Measurements from ENCODE around the gene FAM187B.

Gene FAM187B

DNA sequence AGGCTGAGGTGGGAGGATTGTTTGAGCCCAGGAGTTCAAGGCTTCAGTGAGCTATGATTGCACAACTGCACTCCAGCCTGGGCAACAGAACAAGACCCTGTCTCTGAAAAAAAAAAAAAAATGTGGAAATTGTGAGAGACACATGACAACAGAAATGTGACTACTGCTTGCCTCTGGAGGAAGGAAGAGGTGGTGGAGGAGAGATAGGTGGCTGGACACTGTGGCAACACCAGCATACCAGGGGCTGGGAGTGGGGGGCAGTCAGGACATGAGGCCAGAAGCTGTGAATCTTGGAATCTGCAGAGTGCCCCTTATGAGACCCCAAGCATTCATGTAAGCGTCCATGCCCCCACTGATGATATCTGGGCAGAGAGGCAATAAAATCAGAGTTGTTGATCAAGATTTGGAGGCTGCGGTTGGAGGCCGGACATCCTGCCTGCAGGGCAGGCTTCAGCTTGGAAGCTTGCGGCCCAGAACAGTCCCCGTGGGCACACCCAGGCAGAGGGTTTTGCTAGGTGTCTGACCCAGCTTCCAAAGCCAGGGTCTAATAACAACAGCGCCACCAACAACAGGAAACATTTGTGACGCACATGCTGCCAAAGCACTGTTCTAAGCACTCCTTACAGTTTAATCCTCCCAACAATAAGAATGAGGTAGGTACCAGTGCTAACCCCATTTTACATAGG lies 16.9 kb downstream of the FAM187B start:
- Histone ChIP-seq H3K27me3 (ENCODE audit: control insufficient read depth in 1 of 2, insufficient read depth in 2 of 2, low read length in 2 of 2) (no peaks in the 10 kb centered on the region), H3K27ac (ENCODE audit: low read depth, low read length) (no peak overlapping the region), H3K9me3 (ENCODE audit: control insufficient read depth in 1 of 2, low read length in 2 of 2) (no peaks in the 10 kb centered on the region), H3K36me3 (ENCODE audit: control insufficient read depth in 1 of 2, insufficient read depth in 2 of 2, low read length in 2 of 2) (no peaks in the 10 kb centered on the region), H3K9ac (ENCODE audit: low read depth in 1 of 2, low read length in 2 of 2) (no peak overlapping the region), H3K4me1 (ENCODE audit: control insufficient read depth in 1 of 2, insufficient read depth in 2 of 2, low read length in 2 of 2) (peaks cover 20 to 28% of the 10 kb centered on the region in 2 donors), H3K4me3 (ENCODE audit: low read depth in 1 of 2, low read length in 2 of 2) (no peak overlapping the region)

DNA sequence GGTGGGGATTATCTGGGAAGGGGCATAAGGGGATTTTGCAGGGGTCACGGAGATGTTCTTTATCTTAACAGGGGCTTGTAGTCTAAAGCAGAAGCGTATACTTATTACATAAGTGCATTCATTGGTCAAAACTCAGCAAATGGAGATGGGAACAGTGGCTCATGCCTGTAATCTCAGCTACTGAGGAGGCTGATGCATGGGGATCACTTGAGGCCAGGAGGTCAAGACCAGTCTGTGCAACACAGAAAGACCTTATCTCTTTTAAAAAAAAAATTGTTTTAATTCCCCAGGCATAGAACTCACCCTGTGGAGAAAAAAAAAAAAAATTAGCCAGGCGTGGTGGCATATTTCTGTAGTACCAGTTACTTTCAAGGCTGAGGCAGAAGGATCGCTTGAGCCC lies 18.9 kb downstream of the FAM187B start:
- Histone ChIP-seq H3K27me3 (ENCODE audit: control insufficient read depth in 1 of 2, insufficient read depth in 2 of 2, low read length in 2 of 2) (no peaks in the 10 kb centered on the region), H3K4me1 (ENCODE audit: control insufficient read depth in 1 of 2, insufficient read depth in 2 of 2, low read length in 2 of 2) (peaks cover 34 to 46% of the 10 kb centered on the region in 2 donors), H3K9me3 (ENCODE audit: control insufficient read depth in 1 of 2, low read length in 2 of 2) (no peaks in the 10 kb centered on the region), H3K9ac (ENCODE audit: low read depth in 1 of 2, low read length in 2 of 2) (no peak overlapping the region), H3K4me3 (ENCODE audit: low read depth in 1 of 2, low read length in 2 of 2) (no peak overlapping the region), H3K36me3 (ENCODE audit: control insufficient read depth in 1 of 2, insufficient read depth in 2 of 2, low read length in 2 of 2) (no peaks in the 10 kb centered on the region), H3K27ac (ENCODE audit: low read depth, low read length) (no peak overlapping the region)

DNA sequence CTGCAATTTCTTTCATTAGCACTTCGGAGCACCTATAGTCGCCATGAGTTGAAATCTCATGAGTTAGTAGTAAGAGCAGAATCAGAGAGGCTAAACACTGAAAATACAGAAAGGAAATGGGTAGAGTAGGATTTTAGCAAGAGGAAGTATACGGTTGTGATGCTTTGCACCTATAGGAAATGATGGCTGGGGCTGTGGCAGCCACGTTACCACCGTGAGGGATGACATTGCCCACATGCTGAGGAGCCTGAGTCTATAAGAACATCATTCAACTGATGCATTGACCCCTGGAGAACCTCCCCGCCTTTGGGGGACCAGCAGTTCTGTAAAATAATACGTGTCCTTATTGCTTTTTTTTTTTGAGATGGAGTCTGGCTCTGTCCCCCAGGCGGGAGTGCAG lies 20.4 kb downstream of the FAM187B start:
- Histone ChIP-seq H3K27ac (ENCODE audit: low read depth, low read length) (no peak overlapping the region), H3K4me1 (ENCODE audit: control insufficient read depth in 1 of 2, insufficient read depth in 2 of 2, low read length in 2 of 2) (peaks cover 20 to 32% of the 10 kb centered on the region in 2 donors), H3K9ac (ENCODE audit: low read depth in 1 of 2, low read length in 2 of 2) (no peak overlapping the region), H3K4me3 (ENCODE audit: low read depth in 1 of 2, low read length in 2 of 2) (no peak overlapping the region), H3K27me3 (ENCODE audit: control insufficient read depth in 1 of 2, insufficient read depth in 2 of 2, low read length in 2 of 2) (no peaks in the 10 kb centered on the region), H3K36me3 (ENCODE audit: control insufficient read depth in 1 of 2, insufficient read depth in 2 of 2, low read length in 2 of 2) (no peaks in the 10 kb centered on the region), H3K9me3 (ENCODE audit: control insufficient read depth in 1 of 2, low read length in 2 of 2) (no peaks in the 10 kb centered on the region)

DNA sequence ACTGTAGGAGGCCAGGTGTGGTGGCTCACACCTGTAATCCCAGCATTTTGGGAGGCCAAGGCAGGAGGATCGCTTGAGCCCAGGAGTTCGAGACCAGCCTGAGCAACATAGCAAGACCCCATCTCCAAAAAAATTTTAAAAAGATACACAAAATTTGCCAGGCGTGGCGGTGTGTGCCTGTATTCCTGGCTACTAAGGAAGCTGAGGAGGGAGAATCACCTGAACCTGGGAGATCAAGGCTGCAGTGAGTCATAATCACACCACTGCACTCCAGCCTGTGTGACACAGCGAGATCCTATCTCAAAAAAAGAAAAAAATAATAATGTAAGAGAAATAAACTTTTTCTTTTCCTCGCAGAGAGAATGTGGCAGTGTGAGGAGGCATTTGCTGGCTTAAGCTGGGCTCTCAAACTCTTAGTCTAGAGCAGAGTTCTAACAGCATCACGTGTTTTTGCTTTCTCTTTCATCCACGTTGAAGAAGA lies 21.1 kb downstream of the FAM187B start:
- Histone ChIP-seq H3K4me1 (ENCODE audit: control insufficient read depth in 1 of 2, insufficient read depth in 2 of 2, low read length in 2 of 2) (peaks cover 20 to 32% of the 10 kb centered on the region in 2 donors), H3K4me3 (ENCODE audit: low read depth in 1 of 2, low read length in 2 of 2) (no peak overlapping the region), H3K36me3 (ENCODE audit: control insufficient read depth in 1 of 2, insufficient read depth in 2 of 2, low read length in 2 of 2) (no peaks in the 10 kb centered on the region), H3K9ac (ENCODE audit: low read depth in 1 of 2, low read length in 2 of 2) (no peak overlapping the region), H3K27me3 (ENCODE audit: control insufficient read depth in 1 of 2, insufficient read depth in 2 of 2, low read length in 2 of 2) (no peaks in the 10 kb centered on the region), H3K27ac (ENCODE audit: low read depth, low read length) (no peak overlapping the region), H3K9me3 (ENCODE audit: control insufficient read depth in 1 of 2, low read length in 2 of 2) (no peaks in the 10 kb centered on the region)

DNA sequence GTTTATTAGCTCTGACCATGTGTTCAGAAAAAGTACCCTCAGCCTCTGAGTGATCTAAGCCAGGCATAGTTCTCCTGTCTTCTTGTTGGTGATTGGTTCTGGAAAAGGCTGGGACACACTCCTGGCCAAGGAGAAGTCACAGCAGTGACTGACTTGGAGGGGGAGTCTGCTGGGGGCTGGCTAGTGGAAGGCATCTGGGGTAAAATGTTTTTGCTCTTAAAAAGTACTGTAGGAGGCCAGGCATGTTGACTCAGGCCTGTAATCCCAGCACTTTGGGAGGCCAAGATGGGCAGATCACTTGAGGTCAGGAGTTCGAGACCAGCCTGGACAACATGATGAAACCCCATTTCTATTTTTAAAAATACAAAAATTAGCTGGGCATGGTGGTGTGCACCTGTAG lies 21.7 kb downstream of the FAM187B start:
- Histone ChIP-seq H3K4me3 (ENCODE audit: low read depth in 1 of 2, low read length in 2 of 2) (peak overlapping the region in 1 of 2 donors; percentile 10), H3K27ac (ENCODE audit: low read depth, low read length) (no peak overlapping the region), H3K36me3 (ENCODE audit: control insufficient read depth in 1 of 2, insufficient read depth in 2 of 2, low read length in 2 of 2) (no peaks in the 10 kb centered on the region), H3K9me3 (ENCODE audit: control insufficient read depth in 1 of 2, low read length in 2 of 2) (no peaks in the 10 kb centered on the region), H3K4me1 (ENCODE audit: control insufficient read depth in 1 of 2, insufficient read depth in 2 of 2, low read length in 2 of 2) (peaks cover 16 to 27% of the 10 kb centered on the region in 2 donors), H3K9ac (ENCODE audit: low read depth in 1 of 2, low read length in 2 of 2) (peak overlapping the region in 1 of 2 donors; percentile 39), H3K27me3 (ENCODE audit: control insufficient read depth in 1 of 2, insufficient read depth in 2 of 2, low read length in 2 of 2) (no peaks in the 10 kb centered on the region)

DNA sequence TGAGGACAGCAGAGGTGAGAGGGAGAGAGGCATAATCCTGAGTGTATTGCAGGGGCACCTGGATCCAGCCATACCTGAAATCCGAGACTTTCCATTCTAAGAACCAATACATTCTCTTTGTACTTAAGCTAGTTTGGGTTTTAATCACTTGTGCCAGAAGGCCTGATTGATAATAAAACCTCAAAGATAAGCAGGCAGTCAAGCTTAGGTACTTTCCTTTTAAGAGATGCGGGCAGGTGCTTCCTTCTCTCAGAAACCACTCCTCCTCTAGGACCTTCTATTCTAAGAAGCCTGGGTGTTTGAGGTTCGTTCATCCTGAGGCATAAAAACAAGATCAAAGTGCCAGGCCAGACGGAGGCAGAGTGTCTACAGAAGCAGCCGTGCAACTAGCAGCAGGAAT lies 22.2 kb downstream of the FAM187B start:
- Histone ChIP-seq H3K27ac (ENCODE audit: low read depth, low read length) (no peak overlapping the region), H3K4me3 (ENCODE audit: low read depth in 1 of 2, low read length in 2 of 2) (peak overlapping the region in 1 of 2 donors; percentile 10), H3K4me1 (ENCODE audit: control insufficient read depth in 1 of 2, insufficient read depth in 2 of 2, low read length in 2 of 2) (peaks cover 16 to 22% of the 10 kb centered on the region in 2 donors), H3K9me3 (ENCODE audit: control insufficient read depth in 1 of 2, low read length in 2 of 2) (no peaks in the 10 kb centered on the region), H3K27me3 (ENCODE audit: control insufficient read depth in 1 of 2, insufficient read depth in 2 of 2, low read length in 2 of 2) (no peaks in the 10 kb centered on the region), H3K9ac (ENCODE audit: low read depth in 1 of 2, low read length in 2 of 2) (peak overlapping the region in 1 of 2 donors; percentile 39), H3K36me3 (ENCODE audit: control insufficient read depth in 1 of 2, insufficient read depth in 2 of 2, low read length in 2 of 2) (no peaks in the 10 kb centered on the region)

DNA sequence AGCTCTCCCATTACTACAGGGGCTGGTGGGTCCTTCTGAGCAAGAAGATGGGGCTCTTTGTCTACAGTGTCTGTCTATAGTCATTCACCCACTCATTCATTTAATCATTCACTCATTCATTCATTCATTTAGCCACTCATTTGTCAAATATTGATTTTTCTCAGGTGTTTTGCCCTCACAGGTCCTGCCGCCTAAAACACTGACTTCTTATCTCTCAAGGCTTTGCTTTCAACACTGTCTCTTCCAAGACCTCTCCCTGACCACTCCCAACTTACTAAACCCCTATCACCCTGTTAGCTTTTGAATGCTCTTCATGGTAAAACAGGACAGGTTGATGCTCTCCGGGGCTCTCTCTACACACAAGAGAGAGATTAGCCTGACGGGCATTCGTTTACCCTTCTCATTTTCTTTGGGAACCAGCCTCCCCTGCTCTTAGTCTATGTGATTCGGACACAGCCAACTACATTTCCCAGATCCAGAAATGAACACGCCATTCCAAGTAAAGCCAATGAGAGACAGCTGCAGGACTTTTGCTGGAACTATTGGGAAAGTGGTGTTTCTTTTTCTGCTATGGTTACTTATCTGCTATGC lies 22.7 kb downstream of the FAM187B start:
- H3K9ac ChIP-seq (ENCODE audit: low read depth in 1 of 2, low read length in 2 of 2) = peak overlapping the region in 1 of 2 donors; percentile 13
- H3K27me3 ChIP-seq (ENCODE audit: control insufficient read depth in 1 of 2, insufficient read depth in 2 of 2, low read length in 2 of 2) = no peaks in the 10 kb centered on the region
- peaks cover 16 to 20% of the 10 kb centered on the region in 2 donors for H3K4me1 ChIP-seq (ENCODE audit: control insufficient read depth in 1 of 2, insufficient read depth in 2 of 2, low read length in 2 of 2)
- no peaks in the 10 kb centered on the region for H3K9me3 ChIP-seq (ENCODE audit: control insufficient read depth in 1 of 2, low read length in 2 of 2)
- H3K4me3 ChIP-seq (ENCODE audit: low read depth in 1 of 2, low read length in 2 of 2) = peak overlapping the region in 1 of 2 donors; percentile 4
- no peak overlapping the region for H3K27ac ChIP-seq (ENCODE audit: low read depth, low read length)
- no peaks in the 10 kb centered on the region for H3K36me3 ChIP-seq (ENCODE audit: control insufficient read depth in 1 of 2, insufficient read depth in 2 of 2, low read length in 2 of 2)

DNA sequence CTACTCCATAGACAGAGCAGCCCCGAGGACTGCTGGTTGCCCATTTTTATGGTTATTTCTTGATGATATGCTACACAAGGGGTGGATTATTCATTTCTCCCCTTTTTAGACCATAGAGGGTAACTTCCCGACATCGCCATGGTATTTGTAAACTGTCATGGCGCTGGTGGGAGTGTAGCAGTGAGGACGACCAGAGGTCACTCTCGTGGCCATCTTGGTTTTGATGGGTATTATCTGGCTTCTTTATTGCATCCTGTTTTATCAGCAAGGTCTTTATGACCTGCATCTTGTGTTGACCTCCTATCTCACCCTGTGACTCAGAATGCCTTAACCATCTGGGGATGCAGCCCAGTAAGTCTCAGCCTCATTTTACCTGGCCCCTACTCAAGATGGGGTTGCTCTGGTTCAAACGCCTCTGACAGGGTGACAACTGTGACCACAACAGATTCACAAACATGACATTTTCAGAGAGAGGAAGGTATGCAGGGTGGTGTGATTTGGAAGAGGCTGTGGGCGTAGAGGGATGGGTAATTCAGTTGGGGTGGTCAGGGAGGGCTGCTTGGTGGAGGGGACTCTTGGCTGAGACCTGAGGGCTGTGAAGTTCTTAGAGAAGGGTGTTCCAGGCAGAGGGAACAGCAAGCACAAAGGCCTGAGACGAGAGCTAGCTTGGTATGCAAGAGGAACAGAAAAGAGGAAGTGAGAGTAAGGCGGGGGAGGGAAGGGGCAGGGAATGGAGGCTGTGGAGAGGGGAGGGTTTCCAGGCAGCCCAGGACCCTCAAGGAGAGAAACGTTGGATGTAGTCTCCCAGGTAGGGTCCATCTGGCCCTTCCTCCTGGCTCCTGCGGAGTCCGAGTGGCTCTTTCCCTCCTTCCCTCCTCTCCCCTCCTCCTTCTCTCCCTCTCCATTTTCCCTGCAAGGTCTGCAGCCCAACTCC lies 23.5 kb downstream of the FAM187B start:
- Histone ChIP-seq H3K4me3 (ENCODE audit: low read depth in 1 of 2, low read length in 2 of 2) (no peak overlapping the region), H3K27me3 (ENCODE audit: control insufficient read depth in 1 of 2, insufficient read depth in 2 of 2, low read length in 2 of 2) (no peaks in the 10 kb centered on the region), H3K36me3 (ENCODE audit: control insufficient read depth in 1 of 2, insufficient read depth in 2 of 2, low read length in 2 of 2) (no peaks in the 10 kb centered on the region), H3K9ac (ENCODE audit: low read depth in 1 of 2, low read length in 2 of 2) (peak overlapping the region in 1 of 2 donors; percentile 13), H3K4me1 (ENCODE audit: control insufficient read depth in 1 of 2, insufficient read depth in 2 of 2, low read length in 2 of 2) (peaks cover 16 to 20% of the 10 kb centered on the region in 2 donors), H3K27ac (ENCODE audit: low read depth, low read length) (no peak overlapping the region), H3K9me3 (ENCODE audit: control insufficient read depth in 1 of 2, low read length in 2 of 2) (no peaks in the 10 kb centered on the region)

DNA sequence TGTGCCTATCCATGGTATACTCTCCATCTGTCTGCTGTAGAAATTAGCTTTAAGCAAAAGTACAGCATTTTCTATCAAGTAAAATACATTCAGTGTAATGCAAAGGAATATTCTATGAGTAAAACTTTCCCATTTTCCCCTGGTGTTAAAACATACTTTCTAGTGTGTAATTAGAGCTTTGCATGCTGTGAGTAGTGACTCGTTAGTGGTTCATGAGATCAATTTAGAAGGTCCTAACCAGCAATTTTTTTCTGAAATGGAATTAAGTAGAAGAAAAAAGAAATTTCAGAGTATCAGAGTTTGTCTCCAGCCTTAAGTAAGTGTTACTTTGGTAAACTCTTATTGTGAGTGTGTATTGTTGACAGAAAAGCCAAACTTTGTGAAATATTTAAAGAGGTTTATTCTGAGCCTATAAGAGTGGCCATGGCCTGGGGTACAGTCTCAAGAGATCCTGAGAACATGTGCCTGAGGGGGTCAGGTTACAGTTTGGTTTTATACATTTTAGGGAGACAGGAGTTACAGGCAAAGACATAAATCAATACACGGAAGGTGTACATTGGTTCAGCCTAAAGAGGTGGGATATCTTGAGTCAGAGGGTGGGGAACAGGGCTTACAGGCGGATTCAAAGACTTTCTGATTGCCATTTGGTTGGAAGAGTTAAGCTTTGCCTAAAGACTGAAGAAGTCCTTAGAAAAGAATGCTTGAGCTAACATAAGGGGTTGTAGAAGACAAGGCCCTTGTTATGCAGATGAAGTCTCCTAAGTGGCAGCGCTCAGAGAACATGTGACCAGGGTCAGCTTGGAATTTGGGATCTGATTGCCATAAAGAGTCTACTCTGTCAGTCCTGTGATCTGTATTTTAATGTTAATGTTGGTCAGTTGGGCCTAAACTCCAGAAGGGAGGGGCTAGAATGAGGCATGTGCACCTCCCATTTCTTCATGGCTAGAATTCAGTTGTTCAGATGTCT lies 25.5 kb downstream of the FAM187B start:
- no peaks in the 10 kb centered on the region for H3K36me3 ChIP-seq (ENCODE audit: control insufficient read depth in 1 of 2, insufficient read depth in 2 of 2, low read length in 2 of 2)
- no peak overlapping the region for H3K4me3 ChIP-seq (ENCODE audit: low read depth in 1 of 2, low read length in 2 of 2)
- no peak overlapping the region for H3K27ac ChIP-seq (ENCODE audit: low read depth, low read length)
- H3K4me1 ChIP-seq (ENCODE audit: control insufficient read depth in 1 of 2, insufficient read depth in 2 of 2, low read length in 2 of 2) = peaks cover 16 to 20% of the 10 kb centered on the region in 2 donors
- no peaks in the 10 kb centered on the region for H3K27me3 ChIP-seq (ENCODE audit: control insufficient read depth in 1 of 2, insufficient read depth in 2 of 2, low read length in 2 of 2)
- no peaks in the 10 kb centered on the region for H3K9me3 ChIP-seq (ENCODE audit: control insufficient read depth in 1 of 2, low read length in 2 of 2)
- H3K9ac ChIP-seq (ENCODE audit: low read depth in 1 of 2, low read length in 2 of 2) = no peak overlapping the region

Data from duodenal mucosa (tissue), 2 donors.